ENCODE measurements around the gene DYNLL1.
"Not testable (repeated sequence)": the region's sequence is repeated elsewhere in the genome, so short reads cannot be mapped to it uniquely, and the experiment has no call there.

DYNLL1 gene

GRCh38 chr12:120495731-120496412, at the start of gene DYNLL1:
TSS of gene DYNLL1 (plus strand) at chr12:120496113. CDS start at chr12:120496422, 309 bp downstream.
- peaks cover 13% of the 10 kb centered on the region; the same call in 1 of the 2 replicates for H3K4me1 ChIP-seq (ENCODE audit: insufficient read depth, low read length)
- H3K27me3 ChIP-seq (ENCODE audit: insufficient read depth, low read length): no peaks in the 10 kb centered on the region

GRCh38 chr12:120446844-120447178, 49.1 kb upstream of the DYNLL1 start:
- Histone ChIP-seq H3K36me3 (ENCODE audit: insufficient read depth, low read depth, low read length) (peaks cover 55% of the 10 kb centered on the region), H3K27ac (ENCODE audit: low read length) (peak overlapping the region; percentile 63), H3K9ac (ENCODE audit: low read depth, low read length) (peak overlapping the region; percentile 98), H3K4me3 (ENCODE audit: low read length) (peak overlapping the region; percentile 94)
- H3K27me3 ChIP-seq (ENCODE audit: insufficient read depth, low read length); H3K9me3 ChIP-seq (ENCODE audit: insufficient read depth, low read depth, low read length); H3K4me1 ChIP-seq (ENCODE audit: insufficient read depth, low read length): not testable (repeated sequence)

More at GRCh38 chr12:120495731-120496412, at the start of gene DYNLL1:
- Histone ChIP-seq H3K4me3 (ENCODE audit: low read length) (peak within 1 kb of the TSS; percentile 90), H3K36me3 (ENCODE audit: insufficient read depth, low read depth, low read length) (peaks cover 36% of the 10 kb centered on the region), H3K9ac (ENCODE audit: low read depth, low read length) (peak within 1 kb of the TSS; percentile 92; the same call in 1 of the 2 replicates), H3K9me3 (ENCODE audit: insufficient read depth, low read depth, low read length) (no peaks in the 10 kb centered on the region), H3K27ac (ENCODE audit: low read length) (peak within 1 kb of the TSS; percentile 64)

GRCh38 chr12:120447992-120448391, 47.9 kb upstream of the DYNLL1 start:
- no peak overlapping the region for H3K9ac ChIP-seq (ENCODE audit: low read depth, low read length)
- H3K4me3 ChIP-seq (ENCODE audit: low read length): peak overlapping the region; percentile 94; the same call in 1 of the 2 replicates
- no peaks in the 10 kb centered on the region for H3K27me3 ChIP-seq (ENCODE audit: insufficient read depth, low read length)
- no peak overlapping the region for H3K27ac ChIP-seq (ENCODE audit: low read length)
- H3K9me3 ChIP-seq (ENCODE audit: insufficient read depth, low read depth, low read length): no peaks in the 10 kb centered on the region
- no peaks in the 10 kb centered on the region; the same call in 1 of the 2 replicates for H3K4me1 ChIP-seq (ENCODE audit: insufficient read depth, low read length)
- H3K36me3 ChIP-seq (ENCODE audit: insufficient read depth, low read depth, low read length): peaks cover 58% of the 10 kb centered on the region

- H3K27me3 ChIP-seq (ENCODE audit: insufficient read depth, low read length); H3K9ac ChIP-seq (ENCODE audit: low read depth, low read length); H3K4me1 ChIP-seq (ENCODE audit: insufficient read depth, low read length); H3K9me3 ChIP-seq (ENCODE audit: insufficient read depth, low read depth, low read length); H3K4me3 ChIP-seq (ENCODE audit: low read length); H3K27ac ChIP-seq (ENCODE audit: low read length): not testable (repeated sequence)
- H3K36me3 ChIP-seq (ENCODE audit: insufficient read depth, low read depth, low read length): peaks cover 71% of the 10 kb centered on the region
Observed at GRCh38 chr12:120452524-120452923, 43.4 kb upstream of the DYNLL1 start.

- no peaks in the 10 kb centered on the region for H3K9me3 ChIP-seq (ENCODE audit: insufficient read depth, low read depth, low read length)
- H3K9ac ChIP-seq (ENCODE audit: low read depth, low read length): no peak overlapping the region
- no peaks in the 10 kb centered on the region for H3K27me3 ChIP-seq (ENCODE audit: insufficient read depth, low read length)
- H3K4me1 ChIP-seq (ENCODE audit: insufficient read depth, low read length): no peaks in the 10 kb centered on the region
- H3K36me3 ChIP-seq (ENCODE audit: insufficient read depth, low read depth, low read length): peaks cover 71% of the 10 kb centered on the region
- no peak overlapping the region for H3K4me3 ChIP-seq (ENCODE audit: low read length)
- no peak overlapping the region for H3K27ac ChIP-seq (ENCODE audit: low read length)
Observed at GRCh38 chr12:120453060-120453750, 42.7 kb upstream of the DYNLL1 start.

GRCh38 chr12:120453977-120454376, 41.9 kb upstream of the DYNLL1 start:
- H3K9ac ChIP-seq (ENCODE audit: low read depth, low read length): no peak overlapping the region
- no peak overlapping the region for H3K27ac ChIP-seq (ENCODE audit: low read length)
- no peaks in the 10 kb centered on the region for H3K9me3 ChIP-seq (ENCODE audit: insufficient read depth, low read depth, low read length)
- no peaks in the 10 kb centered on the region for H3K4me1 ChIP-seq (ENCODE audit: insufficient read depth, low read length)
- peaks cover 76% of the 10 kb centered on the region for H3K36me3 ChIP-seq (ENCODE audit: insufficient read depth, low read depth, low read length)
- H3K4me3 ChIP-seq (ENCODE audit: low read length): no peak overlapping the region
- H3K27me3 ChIP-seq (ENCODE audit: insufficient read depth, low read length): no peaks in the 10 kb centered on the region

- H3K27me3 ChIP-seq (ENCODE audit: insufficient read depth, low read length): no peaks in the 10 kb centered on the region
- H3K27ac ChIP-seq (ENCODE audit: low read length): no peak overlapping the region
- H3K36me3 ChIP-seq (ENCODE audit: insufficient read depth, low read depth, low read length): peaks cover 74% of the 10 kb centered on the region
Observed at GRCh38 chr12:120455302-120455701, 40.6 kb upstream of the DYNLL1 start.

GRCh38 chr12:120457133-120457532, 38.8 kb upstream of the DYNLL1 start:
- Histone ChIP-seq H3K36me3 (ENCODE audit: insufficient read depth, low read depth, low read length) (peaks cover 87% of the 10 kb centered on the region), H3K9ac (ENCODE audit: low read depth, low read length) (no peak overlapping the region), H3K27ac (ENCODE audit: low read length) (no peak overlapping the region)

More at GRCh38 chr12:120455302-120455701, 40.6 kb upstream of the DYNLL1 start:
- Histone ChIP-seq H3K4me1 (ENCODE audit: insufficient read depth, low read length) (no peaks in the 10 kb centered on the region), H3K9ac (ENCODE audit: low read depth, low read length) (no peak overlapping the region), H3K4me3 (ENCODE audit: low read length) (no peak overlapping the region), H3K9me3 (ENCODE audit: insufficient read depth, low read depth, low read length) (no peaks in the 10 kb centered on the region)

GRCh38 chr12:120460157-120460556, 35.8 kb upstream of the DYNLL1 start:
- no peak overlapping the region for H3K4me3 ChIP-seq (ENCODE audit: low read length)
- H3K36me3 ChIP-seq (ENCODE audit: insufficient read depth, low read depth, low read length): peaks cover 92% of the 10 kb centered on the region
- H3K27ac ChIP-seq (ENCODE audit: low read length): no peak overlapping the region

More at GRCh38 chr12:120457133-120457532, 38.8 kb upstream of the DYNLL1 start:
- Histone ChIP-seq H3K4me3 (ENCODE audit: low read length) (no peak overlapping the region), H3K27me3 (ENCODE audit: insufficient read depth, low read length) (no peaks in the 10 kb centered on the region), H3K9me3 (ENCODE audit: insufficient read depth, low read depth, low read length) (no peaks in the 10 kb centered on the region), H3K4me1 (ENCODE audit: insufficient read depth, low read length) (no peaks in the 10 kb centered on the region)

GRCh38 chr12:120462099-120462640, 33.7 kb upstream of the DYNLL1 start:
- Histone ChIP-seq H3K4me3 (ENCODE audit: low read length) (no peak overlapping the region), H3K27me3 (ENCODE audit: insufficient read depth, low read length) (no peaks in the 10 kb centered on the region), H3K36me3 (ENCODE audit: insufficient read depth, low read depth, low read length) (peaks cover 93% of the 10 kb centered on the region)

More at GRCh38 chr12:120460157-120460556, 35.8 kb upstream of the DYNLL1 start:
- H3K27me3 ChIP-seq (ENCODE audit: insufficient read depth, low read length): no peaks in the 10 kb centered on the region
- no peaks in the 10 kb centered on the region for H3K9me3 ChIP-seq (ENCODE audit: insufficient read depth, low read depth, low read length)
- H3K4me1 ChIP-seq (ENCODE audit: insufficient read depth, low read length): no peaks in the 10 kb centered on the region
- H3K9ac ChIP-seq (ENCODE audit: low read depth, low read length): no peak overlapping the region

GRCh38 chr12:120463712-120464111, 32.2 kb upstream of the DYNLL1 start:
- Histone ChIP-seq H3K9ac (ENCODE audit: low read depth, low read length) (no peak overlapping the region), H3K9me3 (ENCODE audit: insufficient read depth, low read depth, low read length) (no peaks in the 10 kb centered on the region), H3K27me3 (ENCODE audit: insufficient read depth, low read length) (no peaks in the 10 kb centered on the region), H3K4me3 (ENCODE audit: low read length) (no peak overlapping the region), H3K4me1 (ENCODE audit: insufficient read depth, low read length) (peaks cover 4% of the 10 kb centered on the region; the same call in 1 of the 2 replicates), H3K36me3 (ENCODE audit: insufficient read depth, low read depth, low read length) (peaks cover 87% of the 10 kb centered on the region), H3K27ac (ENCODE audit: low read length) (no peak overlapping the region)

More at GRCh38 chr12:120462099-120462640, 33.7 kb upstream of the DYNLL1 start:
- no peaks in the 10 kb centered on the region for H3K4me1 ChIP-seq (ENCODE audit: insufficient read depth, low read length)
- no peak overlapping the region for H3K9ac ChIP-seq (ENCODE audit: low read depth, low read length)
- no peaks in the 10 kb centered on the region for H3K9me3 ChIP-seq (ENCODE audit: insufficient read depth, low read depth, low read length)
- H3K27ac ChIP-seq (ENCODE audit: low read length): no peak overlapping the region
